Measurements from ENCODE around the gene NR1I3.

DNA sequence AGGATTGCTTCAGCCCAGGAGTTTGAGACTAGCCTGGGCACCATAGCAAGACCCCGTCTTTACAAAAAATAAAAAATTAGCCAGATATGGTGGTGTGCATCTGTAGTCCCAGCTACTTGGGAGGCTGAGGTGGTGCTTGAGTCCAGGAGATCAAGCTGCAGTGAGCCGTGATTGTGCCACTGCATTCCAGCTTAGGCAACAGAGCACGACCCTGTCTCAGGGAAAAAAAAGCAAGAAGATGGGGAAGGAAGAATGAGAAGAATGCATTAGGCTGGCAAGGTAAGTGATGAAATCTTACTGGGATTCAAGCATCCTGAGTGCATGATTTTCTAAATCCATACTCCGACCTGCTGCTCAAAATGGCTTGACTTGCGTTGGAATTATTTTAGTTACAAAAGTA, 27.3 kb upstream of the NR1I3 start:
- TF ChIP-seq, protein P1, sequence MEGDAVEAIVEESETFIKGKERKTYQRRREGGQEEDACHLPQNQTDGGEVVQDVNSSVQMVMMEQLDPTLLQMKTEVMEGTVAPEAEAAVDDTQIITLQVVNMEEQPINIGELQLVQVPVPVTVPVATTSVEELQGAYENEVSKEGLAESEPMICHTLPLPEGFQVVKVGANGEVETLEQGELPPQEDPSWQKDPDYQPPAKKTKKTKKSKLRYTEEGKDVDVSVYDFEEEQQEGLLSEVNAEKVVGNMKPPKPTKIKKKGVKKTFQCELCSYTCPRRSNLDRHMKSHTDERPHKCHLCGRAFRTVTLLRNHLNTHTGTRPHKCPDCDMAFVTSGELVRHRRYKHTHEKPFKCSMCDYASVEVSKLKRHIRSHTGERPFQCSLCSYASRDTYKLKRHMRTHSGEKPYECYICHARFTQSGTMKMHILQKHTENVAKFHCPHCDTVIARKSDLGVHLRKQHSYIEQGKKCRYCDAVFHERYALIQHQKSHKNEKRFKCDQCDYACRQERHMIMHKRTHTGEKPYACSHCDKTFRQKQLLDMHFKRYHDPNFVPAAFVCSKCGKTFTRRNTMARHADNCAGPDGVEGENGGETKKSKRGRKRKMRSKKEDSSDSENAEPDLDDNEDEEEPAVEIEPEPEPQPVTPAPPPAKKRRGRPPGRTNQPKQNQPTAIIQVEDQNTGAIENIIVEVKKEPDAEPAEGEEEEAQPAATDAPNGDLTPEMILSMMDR (IDR thresholded peaks at IDR 0.05; ENCODE audit: low read depth, low read length): no peak
- no peak for TF ChIP-seq EZH2phosphoT487 (IDR thresholded peaks at IDR 0.05; ENCODE audit: low read depth)

Data from OCI-LY3 (cell line).